NB4 (cell line): ENCODE measurements around the gene ANKRD61.
A peak's percentile ranks its signal among the peaks of the same experiment; 100 is the strongest.

Experiments used
- DNase-seq: peaks from one replicate; pipeline ENCODE4 v3.0.0; 2010; ENCODE audit warnings: low read depth
- H3K4me3 ChIP-seq: one replicate; pipeline ENCODE4 v1.5.1; 2011; ENCODE audit warnings: mild to moderate bottlenecking, low read depth, low read length, moderate library complexity
- MYC ChIP-seq: IDR thresholded peaks from 2 replicates; pipeline ENCODE4 v1.6.1; 2011; ENCODE audit warnings: low read depth, low read length
- POLR2A ChIP-seq: IDR thresholded peaks from 2 replicates; pipeline ENCODE4 v1.6.1; 2011; ENCODE audit warnings: mild to moderate bottlenecking; ENCODE audit not compliant: insufficient read length; ENCODE audit errors: extremely low read depth
- TF ChIP-seq, protein P1 (sequence below): IDR thresholded peaks from 2 replicates; pipeline ENCODE4 v1.6.1; 2011; ENCODE audit warnings: low read depth, low read length
- TF ChIP-seq, protein P2 (sequence below): IDR thresholded peaks from one replicate; pipeline ENCODE4 v1.5.1; 2012; ENCODE audit warnings: low read depth, low read length

The ANKRD61 gene

DNA sequence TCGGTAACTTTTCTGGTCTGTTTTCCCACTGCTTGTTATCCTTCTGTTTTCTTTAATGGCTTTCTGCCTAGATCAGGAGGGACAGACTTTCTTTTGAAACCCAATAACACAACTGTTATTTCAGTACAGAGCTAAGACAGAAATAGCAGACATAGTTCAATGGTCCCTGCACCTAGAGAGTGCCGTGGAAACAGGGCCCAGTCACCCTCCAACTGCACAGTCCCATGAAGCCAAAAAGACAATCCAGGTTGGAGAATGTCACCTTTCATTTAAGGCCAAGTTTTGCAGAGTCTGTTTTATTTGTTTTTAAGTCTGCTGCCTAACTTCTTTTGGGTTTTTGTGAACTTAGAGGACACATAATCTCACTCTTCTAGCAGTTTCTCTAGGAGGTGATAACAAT lies 19.6 kb upstream of the ANKRD61 start:
- no peak for DNase-seq
- TF ChIP-seq POLR2A, result no peak
- TF ChIP-seq, protein P1, sequence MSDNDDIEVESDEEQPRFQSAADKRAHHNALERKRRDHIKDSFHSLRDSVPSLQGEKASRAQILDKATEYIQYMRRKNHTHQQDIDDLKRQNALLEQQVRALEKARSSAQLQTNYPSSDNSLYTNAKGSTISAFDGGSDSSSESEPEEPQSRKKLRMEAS, result no peak
- TF ChIP-seq, protein P2, sequence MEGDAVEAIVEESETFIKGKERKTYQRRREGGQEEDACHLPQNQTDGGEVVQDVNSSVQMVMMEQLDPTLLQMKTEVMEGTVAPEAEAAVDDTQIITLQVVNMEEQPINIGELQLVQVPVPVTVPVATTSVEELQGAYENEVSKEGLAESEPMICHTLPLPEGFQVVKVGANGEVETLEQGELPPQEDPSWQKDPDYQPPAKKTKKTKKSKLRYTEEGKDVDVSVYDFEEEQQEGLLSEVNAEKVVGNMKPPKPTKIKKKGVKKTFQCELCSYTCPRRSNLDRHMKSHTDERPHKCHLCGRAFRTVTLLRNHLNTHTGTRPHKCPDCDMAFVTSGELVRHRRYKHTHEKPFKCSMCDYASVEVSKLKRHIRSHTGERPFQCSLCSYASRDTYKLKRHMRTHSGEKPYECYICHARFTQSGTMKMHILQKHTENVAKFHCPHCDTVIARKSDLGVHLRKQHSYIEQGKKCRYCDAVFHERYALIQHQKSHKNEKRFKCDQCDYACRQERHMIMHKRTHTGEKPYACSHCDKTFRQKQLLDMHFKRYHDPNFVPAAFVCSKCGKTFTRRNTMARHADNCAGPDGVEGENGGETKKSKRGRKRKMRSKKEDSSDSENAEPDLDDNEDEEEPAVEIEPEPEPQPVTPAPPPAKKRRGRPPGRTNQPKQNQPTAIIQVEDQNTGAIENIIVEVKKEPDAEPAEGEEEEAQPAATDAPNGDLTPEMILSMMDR, result no peak
- TF ChIP-seq MYC, result no peak
- H3K4me3 ChIP-seq, result no peak overlapping the region

DNA sequence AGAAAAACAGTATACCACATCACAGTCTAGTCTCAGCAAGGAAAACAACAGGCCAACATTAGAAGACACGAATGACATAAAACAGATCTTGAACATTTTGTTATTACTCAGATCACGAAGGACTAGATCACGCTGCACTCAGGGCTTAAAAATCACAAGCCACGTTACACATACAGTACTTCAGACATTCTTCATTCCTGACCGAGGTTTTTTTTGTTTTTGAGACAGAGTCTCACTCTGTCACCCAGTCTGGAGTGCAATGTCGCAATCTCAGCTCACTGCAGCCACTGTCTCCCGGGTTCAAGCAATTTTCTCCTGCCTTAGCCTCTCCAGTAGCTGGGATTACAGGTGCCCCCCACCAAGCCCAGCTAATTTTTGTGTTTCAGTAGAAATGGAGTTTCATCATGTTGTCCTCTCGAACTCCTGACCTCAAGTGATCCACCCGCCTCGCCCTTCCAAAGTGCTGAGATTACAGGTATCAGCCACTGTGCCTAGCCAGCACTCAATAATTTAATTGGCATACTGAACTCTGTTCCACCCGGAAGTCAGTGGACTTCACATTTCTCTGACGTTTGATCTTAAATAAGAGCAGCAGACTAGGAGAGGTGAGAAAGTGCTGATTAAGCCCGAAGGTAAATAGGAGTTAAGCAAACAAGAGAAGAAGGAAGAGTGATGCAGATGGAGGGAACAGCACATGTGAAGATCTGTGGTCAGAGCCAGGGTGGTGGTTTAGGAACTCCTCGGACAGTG lies 18.6 kb upstream of the ANKRD61 start:
- H3K4me3 ChIP-seq, result no peak overlapping the region
- TF ChIP-seq POLR2A, result no peak
- TF ChIP-seq, protein P1, result no peak
- no peak for TF ChIP-seq MYC
- TF ChIP-seq, protein P2, result no peak
- peak; percentile 40 for DNase-seq

DNA sequence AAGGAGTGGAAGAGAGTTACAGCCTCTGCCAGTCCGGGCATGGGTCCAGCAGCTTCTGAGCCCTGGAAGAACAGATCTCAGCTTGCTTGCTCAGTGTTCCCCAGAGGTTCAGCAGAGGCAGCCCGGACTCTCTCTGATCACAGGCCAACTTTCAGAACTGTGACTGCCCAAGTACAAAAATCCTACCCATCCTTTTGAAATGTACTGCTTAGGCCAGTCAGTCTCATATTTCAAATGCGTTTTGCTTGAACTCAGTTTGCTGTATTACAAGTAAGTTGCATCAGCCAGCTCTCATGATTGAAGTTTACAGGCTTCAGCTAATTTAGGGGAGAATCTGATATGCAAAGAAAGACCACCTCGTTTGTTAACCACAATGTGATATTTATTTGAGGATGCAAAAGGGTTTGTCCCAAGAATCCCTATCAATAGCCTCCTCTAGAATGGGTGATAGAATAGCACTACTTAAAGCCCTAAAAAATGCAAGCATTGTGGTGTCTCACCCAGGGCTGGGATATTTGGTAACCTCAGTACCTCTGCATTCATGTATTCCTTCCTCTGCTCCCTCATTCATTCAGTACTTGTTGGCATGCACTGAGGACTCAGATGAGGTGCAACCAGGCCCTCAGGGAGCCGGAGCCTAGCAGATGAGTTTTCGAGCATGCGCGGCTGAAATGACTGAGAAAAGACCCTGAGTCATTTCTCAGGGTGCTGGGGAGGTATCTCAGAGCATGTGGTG lies 15.1 kb upstream of the ANKRD61 start:
- DNase-seq, result no peak
- H3K4me3 ChIP-seq, result no peak overlapping the region
- TF ChIP-seq MYC (no peak), POLR2A (no peak)
- TF ChIP-seq, protein P2, result no peak
- TF ChIP-seq, protein P1, result no peak

GRCh38 chr7:6016653-6016966 lies 14.6 kb upstream of the ANKRD61 start:
- TF ChIP-seq, protein P2, result no peak
- TF ChIP-seq POLR2A (no peak), MYC (no peak)
- TF ChIP-seq, protein P1, result no peak
- DNase-seq, result no peak
- H3K4me3 ChIP-seq, result no peak overlapping the region

DNA sequence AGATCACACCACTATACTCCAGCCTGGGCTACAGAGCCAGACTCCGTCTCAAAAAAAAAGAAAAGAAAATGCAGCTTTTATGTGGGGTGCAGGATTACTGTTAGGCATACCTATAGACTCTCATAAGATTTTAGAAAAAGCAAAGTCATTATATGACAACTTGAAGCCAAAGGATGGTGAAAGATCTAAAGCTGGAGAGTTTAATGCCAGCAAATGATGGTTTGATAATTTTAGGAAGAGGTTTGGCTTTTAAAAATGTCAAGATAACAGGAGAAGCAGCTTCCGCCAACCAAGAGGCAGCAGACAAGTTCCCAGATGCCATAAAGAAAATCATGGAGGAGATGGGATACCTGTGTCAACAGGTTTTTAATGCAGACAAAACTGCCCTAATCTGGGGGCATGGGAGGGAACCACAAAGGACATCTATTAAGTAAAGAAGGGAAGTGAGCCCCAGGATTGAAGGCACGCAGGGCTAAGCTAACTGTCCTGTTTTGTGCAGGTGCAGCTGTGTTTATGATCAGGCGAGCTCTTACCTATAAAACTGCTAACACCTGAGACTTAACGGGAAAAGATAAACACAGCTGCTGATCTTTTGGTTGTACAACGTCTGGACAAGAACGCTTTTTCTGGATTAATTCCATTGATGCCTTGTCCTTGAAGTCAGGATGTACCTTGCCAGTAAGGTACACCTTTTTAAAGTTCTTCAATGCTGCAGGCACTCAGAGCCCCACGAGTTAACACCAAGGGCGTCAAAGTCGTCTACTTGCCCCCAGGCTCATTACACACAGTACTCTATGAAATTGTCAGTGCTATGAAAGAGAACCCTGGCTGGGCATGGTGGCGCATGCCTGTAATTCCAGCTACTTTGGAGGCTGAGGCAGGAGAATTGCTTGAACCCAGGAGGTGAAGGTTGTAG lies 10.5 kb upstream of the ANKRD61 start:
- TF ChIP-seq MYC, result no peak
- TF ChIP-seq POLR2A, result no peak
- TF ChIP-seq, protein P2, result no peak
- TF ChIP-seq, protein P1, result no peak
- H3K4me3 ChIP-seq, result no peak overlapping the region
- DNase-seq, result no peak
